ENCODE results near the gene PLOD2.

The PLOD2 gene

GRCh38 chr3:146165877-146166276 is 4.9 kb upstream of the PLOD2 start:
- DNase-seq, result no peak

- DNase-seq, result peak; percentile 11
Observed at GRCh38 chr3:146164971-146165769, 4.2 kb upstream of the PLOD2 start.

- DNase-seq, result no peak
Observed at GRCh38 chr3:146164506-146164905, 3.5 kb upstream of the PLOD2 start.

GRCh38 chr3:146164071-146164470 is 3.1 kb upstream of the PLOD2 start:
- DNase-seq, result no peak

- no peak for DNase-seq
Observed at GRCh38 chr3:146163584-146163983, 2.6 kb upstream of the PLOD2 start.

- peak; percentile 13 for DNase-seq
Observed at GRCh38 chr3:146162561-146162960, 1.6 kb upstream of the PLOD2 start.

- DNase-seq, result peak; percentile 69
Observed at GRCh38 chr3:146161663-146162002, 649 bp upstream of the PLOD2 start.

GRCh38 chr3:146160321-146160963 is 542 bp downstream of the PLOD2 start:
- peak; percentile 90 for DNase-seq

- peak; percentile 16 for DNase-seq
Observed at GRCh38 chr3:146159616-146160320, 1.2 kb downstream of the PLOD2 start.

GRCh38 chr3:146159037-146159436 is 1.9 kb downstream of the PLOD2 start:
- no peak for DNase-seq

GRCh38 chr3:146157325-146158060 is 3.5 kb downstream of the PLOD2 start:
- DNase-seq, result no peak

GRCh38 chr3:146156666-146157314 is 4.2 kb downstream of the PLOD2 start:
- DNase-seq, result no peak

GRCh38 chr3:146156095-146156494 is 4.9 kb downstream of the PLOD2 start:
- peak; percentile 81 for DNase-seq

GRCh38 chr3:146154995-146155394 is 6.0 kb downstream of the PLOD2 start:
- no peak for DNase-seq

GRCh38 chr3:146154316-146154715 is 6.7 kb downstream of the PLOD2 start:
- no peak for DNase-seq

GRCh38 chr3:146153429-146153828 is 7.6 kb downstream of the PLOD2 start:
- DNase-seq, result no peak

- no peak for DNase-seq
Observed at GRCh38 chr3:146152834-146153233, 8.2 kb downstream of the PLOD2 start.

- DNase-seq, result no peak
Observed at GRCh38 chr3:146148468-146148931, 12.5 kb downstream of the PLOD2 start.

- no peak for DNase-seq
Observed at GRCh38 chr3:146145642-146146041, 15.3 kb downstream of the PLOD2 start.

- no peak for DNase-seq
Observed at GRCh38 chr3:146142757-146143156, 18.2 kb downstream of the PLOD2 start.

- DNase-seq, result no peak
Observed at GRCh38 chr3:146139586-146140110, 21.3 kb downstream of the PLOD2 start.

GRCh38 chr3:146138902-146139301 is 22.1 kb downstream of the PLOD2 start:
- DNase-seq, result no peak
